ENCODE data around the gene INSR.

The INSR gene

DNA sequence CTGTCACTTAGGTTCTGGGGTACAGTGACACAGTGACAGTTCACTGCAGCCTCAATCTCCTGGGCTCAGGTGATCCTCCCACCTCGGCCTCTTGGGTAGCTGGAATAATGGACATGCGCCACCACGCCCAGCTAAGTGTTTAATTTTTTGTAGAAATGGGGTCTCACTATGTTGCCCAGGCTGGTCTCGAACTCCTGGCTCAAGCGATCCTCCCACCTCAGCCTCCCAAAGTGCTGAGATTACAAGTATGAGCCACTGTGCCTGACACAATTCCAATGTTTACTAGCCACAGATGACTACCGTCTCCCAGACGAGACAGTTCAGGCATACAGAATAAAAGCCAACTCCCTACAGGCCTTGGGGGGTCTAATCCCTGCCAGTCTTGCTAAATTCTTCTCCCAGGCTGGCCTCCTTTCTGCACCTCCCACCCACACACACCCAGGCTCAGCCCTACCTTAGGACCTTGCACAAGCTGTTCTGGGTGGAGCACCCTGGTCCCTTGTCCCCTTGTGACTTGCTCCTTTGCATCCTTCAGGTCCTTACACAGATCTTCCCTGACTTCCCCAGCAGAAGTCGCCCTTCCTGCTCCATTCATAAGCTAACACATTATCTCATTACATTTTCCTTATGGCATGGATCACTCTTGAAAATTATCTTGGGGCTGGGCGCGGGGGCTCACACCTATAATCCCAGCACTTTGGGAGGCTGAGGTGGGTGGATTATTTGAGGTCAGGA lies 106.4 kb downstream of the INSR start:
- Histone ChIP-seq H3K27ac (ENCODE audit: insufficient read depth, low read length, poor library complexity, severe bottlenecking) (no peak overlapping the region), H3K9me3 (ENCODE audit: control insufficient read depth, low read length) (no peaks in the 10 kb centered on the region), H3K4me3 (ENCODE audit: insufficient read depth, low read depth, low read length, poor library complexity, severe bottlenecking) (no peak overlapping the region), H3K27me3 (replicated peaks; ENCODE audit: control insufficient read depth, insufficient read depth, low read length, poor library complexity, severe bottlenecking) (no peaks in the 10 kb centered on the region), H3K4me1 (ENCODE audit: control insufficient read depth, insufficient read depth, low read length, poor library complexity, severe bottlenecking) (peaks cover 5% of the 10 kb centered on the region), H3K36me3 (ENCODE audit: control insufficient read depth, insufficient read depth, low read length) (no peaks in the 10 kb centered on the region)
- DNase-seq, result no peak

DNA sequence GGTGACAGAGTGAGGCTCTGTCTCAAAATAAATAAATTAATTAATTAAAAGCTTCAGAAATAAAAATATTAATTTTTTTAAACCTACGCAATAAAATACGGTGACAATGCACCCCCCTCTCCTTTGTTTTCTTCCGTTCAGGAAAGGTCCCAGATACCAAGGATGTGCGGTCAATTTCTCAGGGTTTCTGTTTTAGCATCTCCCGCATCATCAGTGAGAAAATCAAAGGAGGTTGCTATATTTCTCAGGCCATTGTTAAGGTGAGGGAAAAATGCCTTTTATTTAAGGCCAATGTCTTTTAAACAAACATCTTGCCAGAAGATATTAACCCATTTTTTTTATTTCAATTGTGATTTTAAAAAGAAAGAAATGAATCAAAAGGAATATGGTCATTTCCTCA lies 111.7 kb downstream of the INSR start:
- DNase-seq, result no peak
- H3K36me3 ChIP-seq (ENCODE audit: control insufficient read depth, insufficient read depth, low read length), result no peaks in the 10 kb centered on the region
- H3K9me3 ChIP-seq (ENCODE audit: control insufficient read depth, low read length), result no peaks in the 10 kb centered on the region
- H3K27me3 ChIP-seq (replicated peaks; ENCODE audit: control insufficient read depth, insufficient read depth, low read length, poor library complexity, severe bottlenecking), result no peaks in the 10 kb centered on the region
- H3K4me3 ChIP-seq (ENCODE audit: insufficient read depth, low read depth, low read length, poor library complexity, severe bottlenecking), result no peak overlapping the region
- H3K27ac ChIP-seq (ENCODE audit: insufficient read depth, low read length, poor library complexity, severe bottlenecking), result no peak overlapping the region
- no peaks in the 10 kb centered on the region for H3K4me1 ChIP-seq (ENCODE audit: control insufficient read depth, insufficient read depth, low read length, poor library complexity, severe bottlenecking)

DNA sequence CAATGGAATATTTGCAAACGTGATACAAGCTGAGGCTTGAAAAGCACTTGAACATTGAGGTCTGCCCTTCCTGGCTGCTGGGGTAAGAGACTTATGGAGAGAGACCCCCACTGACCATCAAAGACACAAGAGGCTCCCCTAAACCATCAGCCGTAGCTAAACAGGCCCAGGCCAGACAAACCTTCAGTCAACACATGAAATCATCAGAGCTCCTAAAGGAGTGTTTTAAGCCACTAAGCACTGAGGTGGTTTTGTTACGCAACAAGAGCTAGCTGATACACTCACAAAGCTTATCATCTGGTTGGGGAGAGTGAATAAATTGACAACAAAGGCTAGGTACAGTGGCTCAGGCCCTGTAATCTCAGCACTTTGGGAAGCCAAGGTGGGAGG lies 114.3 kb downstream of the INSR start:
- Histone ChIP-seq H3K36me3 (ENCODE audit: control insufficient read depth, insufficient read depth, low read length) (no peaks in the 10 kb centered on the region), H3K4me3 (ENCODE audit: insufficient read depth, low read depth, low read length, poor library complexity, severe bottlenecking) (no peak overlapping the region), H3K27me3 (replicated peaks; ENCODE audit: control insufficient read depth, insufficient read depth, low read length, poor library complexity, severe bottlenecking) (no peaks in the 10 kb centered on the region), H3K4me1 (ENCODE audit: control insufficient read depth, insufficient read depth, low read length, poor library complexity, severe bottlenecking) (no peaks in the 10 kb centered on the region), H3K9me3 (ENCODE audit: control insufficient read depth, low read length) (no peaks in the 10 kb centered on the region), H3K27ac (ENCODE audit: insufficient read depth, low read length, poor library complexity, severe bottlenecking) (no peak overlapping the region)
- no peak for DNase-seq

DNA sequence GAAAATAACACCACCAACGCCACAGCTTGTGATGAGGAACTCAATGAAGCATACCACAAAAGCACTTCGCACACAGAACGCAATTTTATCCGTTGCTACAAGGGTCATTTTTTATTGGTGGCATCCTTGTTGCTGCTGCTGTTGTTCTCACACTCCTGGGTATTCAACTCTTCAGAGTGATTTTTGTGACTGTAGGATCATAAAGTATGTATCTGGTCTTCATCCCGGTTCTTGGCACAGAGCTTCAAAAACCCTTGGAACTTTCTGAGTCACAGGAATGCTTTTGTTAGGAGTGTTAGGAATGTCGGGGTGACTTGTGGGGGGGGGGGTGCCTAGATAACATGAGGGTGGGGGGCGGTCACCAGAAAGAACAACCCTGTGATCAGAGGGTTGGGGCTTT lies 116.3 kb downstream of the INSR start:
- Histone ChIP-seq H3K4me3 (ENCODE audit: insufficient read depth, low read depth, low read length, poor library complexity, severe bottlenecking) (no peak overlapping the region), H3K36me3 (ENCODE audit: control insufficient read depth, insufficient read depth, low read length) (no peaks in the 10 kb centered on the region), H3K9me3 (ENCODE audit: control insufficient read depth, low read length) (no peaks in the 10 kb centered on the region), H3K27me3 (replicated peaks; ENCODE audit: control insufficient read depth, insufficient read depth, low read length, poor library complexity, severe bottlenecking) (no peaks in the 10 kb centered on the region), H3K27ac (ENCODE audit: insufficient read depth, low read length, poor library complexity, severe bottlenecking) (no peak overlapping the region), H3K4me1 (ENCODE audit: control insufficient read depth, insufficient read depth, low read length, poor library complexity, severe bottlenecking) (no peaks in the 10 kb centered on the region)
- DNase-seq, result no peak

DNA sequence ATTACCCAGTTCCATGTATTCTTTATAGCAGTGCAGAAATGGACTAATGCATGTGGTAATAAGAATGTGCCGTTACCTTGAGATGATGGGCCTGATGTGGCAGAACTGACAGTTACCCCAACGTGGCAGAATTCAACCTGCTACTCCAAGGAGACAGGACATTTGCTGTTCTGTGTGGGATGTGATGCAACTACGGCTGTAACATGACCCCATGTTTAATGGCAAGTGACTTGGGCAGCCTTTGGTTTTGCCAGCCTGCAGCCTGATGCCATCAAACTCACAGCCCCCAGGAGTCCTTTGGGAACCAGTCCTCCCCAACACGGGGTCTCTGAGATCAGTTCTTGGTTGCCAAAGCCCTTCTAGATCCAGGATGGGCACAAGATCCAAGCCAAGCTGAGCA lies 117.4 kb downstream of the INSR start:
- Histone ChIP-seq H3K27ac (ENCODE audit: insufficient read depth, low read length, poor library complexity, severe bottlenecking) (no peak overlapping the region), H3K9me3 (ENCODE audit: control insufficient read depth, low read length) (no peaks in the 10 kb centered on the region), H3K36me3 (ENCODE audit: control insufficient read depth, insufficient read depth, low read length) (no peaks in the 10 kb centered on the region), H3K4me1 (ENCODE audit: control insufficient read depth, insufficient read depth, low read length, poor library complexity, severe bottlenecking) (no peaks in the 10 kb centered on the region), H3K27me3 (replicated peaks; ENCODE audit: control insufficient read depth, insufficient read depth, low read length, poor library complexity, severe bottlenecking) (no peaks in the 10 kb centered on the region), H3K4me3 (ENCODE audit: insufficient read depth, low read depth, low read length, poor library complexity, severe bottlenecking) (no peak overlapping the region)
- DNase-seq, result no peak

DNA sequence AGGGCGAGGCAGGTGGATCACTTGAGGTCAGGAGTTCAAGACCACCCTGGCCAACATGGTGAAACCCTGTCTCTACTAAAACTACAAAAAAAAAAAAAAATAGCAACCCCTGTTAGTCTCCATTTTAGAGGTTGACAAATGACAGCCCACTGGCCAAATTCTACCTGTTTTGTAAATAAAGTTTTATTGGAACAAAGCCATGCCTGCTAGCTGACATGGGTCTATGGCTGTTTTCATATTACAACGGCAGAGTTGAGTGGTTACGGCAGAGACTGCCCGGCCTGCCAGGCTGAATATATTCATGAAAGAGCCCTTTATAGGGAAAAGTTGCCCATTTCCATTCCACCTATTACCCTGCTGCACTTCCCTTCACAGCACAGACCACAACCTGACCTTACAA lies 121.4 kb downstream of the INSR start:
- DNase-seq, result no peak
- H3K36me3 ChIP-seq (ENCODE audit: control insufficient read depth, insufficient read depth, low read length), result no peaks in the 10 kb centered on the region
- H3K27me3 ChIP-seq (replicated peaks; ENCODE audit: control insufficient read depth, insufficient read depth, low read length, poor library complexity, severe bottlenecking), result no peaks in the 10 kb centered on the region
- H3K4me3 ChIP-seq (ENCODE audit: insufficient read depth, low read depth, low read length, poor library complexity, severe bottlenecking), result no peak overlapping the region
- H3K27ac ChIP-seq (ENCODE audit: insufficient read depth, low read length, poor library complexity, severe bottlenecking), result no peak overlapping the region
- no peaks in the 10 kb centered on the region for H3K4me1 ChIP-seq (ENCODE audit: control insufficient read depth, insufficient read depth, low read length, poor library complexity, severe bottlenecking)
- no peaks in the 10 kb centered on the region for H3K9me3 ChIP-seq (ENCODE audit: control insufficient read depth, low read length)

DNA sequence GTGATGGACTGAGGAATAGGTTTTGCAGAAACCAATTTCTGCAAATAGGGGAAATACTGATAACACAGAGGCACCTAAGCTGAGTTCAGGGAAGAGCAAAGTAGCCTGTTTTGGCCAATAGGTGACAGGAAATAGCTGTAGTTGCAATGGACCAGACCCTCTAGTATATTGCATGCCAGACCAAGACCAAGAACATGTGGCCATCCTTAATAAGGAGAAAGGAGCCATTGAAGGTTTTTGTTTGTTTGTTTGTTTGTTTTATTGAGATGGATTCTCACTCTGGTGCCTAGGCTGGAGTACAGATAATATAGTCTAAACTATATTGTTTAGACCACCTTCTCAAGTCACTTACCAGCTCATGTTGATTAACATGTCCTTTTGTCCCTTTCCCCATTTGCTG lies 123.2 kb downstream of the INSR start:
- no peak for DNase-seq
- no peak overlapping the region for H3K27ac ChIP-seq (ENCODE audit: insufficient read depth, low read length, poor library complexity, severe bottlenecking)
- no peaks in the 10 kb centered on the region for H3K36me3 ChIP-seq (ENCODE audit: control insufficient read depth, insufficient read depth, low read length)

DNA sequence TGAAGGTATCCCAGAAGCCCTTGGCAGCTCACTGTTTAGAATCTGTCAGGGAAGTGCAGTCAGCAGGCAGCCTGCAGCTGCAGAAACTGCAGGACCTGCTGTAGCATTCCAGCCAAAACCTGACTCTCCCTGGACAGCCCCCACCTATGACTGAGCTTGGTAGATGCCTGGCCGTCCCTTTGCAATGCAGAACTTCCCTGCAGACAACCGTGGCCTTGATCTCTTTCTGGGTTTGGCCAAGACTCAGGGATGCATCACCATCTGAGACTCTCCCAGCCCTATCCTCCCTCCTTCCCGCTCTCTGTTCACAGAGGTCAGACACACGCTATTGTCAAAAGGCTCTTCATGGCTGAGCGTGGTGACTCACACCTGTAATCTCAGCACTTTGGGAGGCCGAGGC lies 125.3 kb downstream of the INSR start:
- H3K36me3 ChIP-seq (ENCODE audit: control insufficient read depth, insufficient read depth, low read length), result no peaks in the 10 kb centered on the region
- no peaks in the 10 kb centered on the region for H3K4me1 ChIP-seq (ENCODE audit: control insufficient read depth, insufficient read depth, low read length, poor library complexity, severe bottlenecking)
- no peak for DNase-seq
- no peaks in the 10 kb centered on the region for H3K9me3 ChIP-seq (ENCODE audit: control insufficient read depth, low read length)
- no peaks in the 10 kb centered on the region for H3K27me3 ChIP-seq (replicated peaks; ENCODE audit: control insufficient read depth, insufficient read depth, low read length, poor library complexity, severe bottlenecking)
- H3K4me3 ChIP-seq (ENCODE audit: insufficient read depth, low read depth, low read length, poor library complexity, severe bottlenecking), result no peak overlapping the region
- H3K27ac ChIP-seq (ENCODE audit: insufficient read depth, low read length, poor library complexity, severe bottlenecking), result no peak overlapping the region

More for the DNA sequence above, 123.2 kb downstream of the INSR start:
- no peak overlapping the region for H3K4me3 ChIP-seq (ENCODE audit: insufficient read depth, low read depth, low read length, poor library complexity, severe bottlenecking)
- no peaks in the 10 kb centered on the region for H3K27me3 ChIP-seq (replicated peaks; ENCODE audit: control insufficient read depth, insufficient read depth, low read length, poor library complexity, severe bottlenecking)
- H3K4me1 ChIP-seq (ENCODE audit: control insufficient read depth, insufficient read depth, low read length, poor library complexity, severe bottlenecking), result no peaks in the 10 kb centered on the region
- H3K9me3 ChIP-seq (ENCODE audit: control insufficient read depth, low read length), result no peaks in the 10 kb centered on the region

DNA sequence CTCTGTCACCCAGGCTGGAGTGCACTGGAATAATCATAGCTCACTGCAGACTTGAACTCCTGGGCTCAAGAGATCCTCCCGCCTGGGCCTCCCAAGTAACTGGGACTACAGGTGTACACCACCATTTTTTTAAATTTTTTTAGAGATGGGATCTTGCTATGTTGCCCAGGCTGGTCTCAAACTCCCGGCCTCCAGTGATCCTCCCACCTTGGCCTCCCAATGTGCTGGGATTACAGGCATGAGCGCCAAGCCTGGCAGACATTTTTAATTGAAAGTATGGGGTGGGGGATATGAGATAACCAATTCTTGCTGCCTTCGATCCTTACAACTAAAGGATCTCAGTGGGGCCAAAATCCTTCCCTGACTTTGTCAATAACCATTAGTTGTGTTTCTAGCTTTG lies 132.9 kb downstream of the INSR start:
- H3K4me1 ChIP-seq (ENCODE audit: control insufficient read depth, insufficient read depth, low read length, poor library complexity, severe bottlenecking), result no peaks in the 10 kb centered on the region
- no peak overlapping the region for H3K27ac ChIP-seq (ENCODE audit: insufficient read depth, low read length, poor library complexity, severe bottlenecking)
- no peak overlapping the region for H3K4me3 ChIP-seq (ENCODE audit: insufficient read depth, low read depth, low read length, poor library complexity, severe bottlenecking)
- peaks cover 3% of the 10 kb centered on the region for H3K27me3 ChIP-seq (replicated peaks; ENCODE audit: control insufficient read depth, insufficient read depth, low read length, poor library complexity, severe bottlenecking)
- no peaks in the 10 kb centered on the region for H3K9me3 ChIP-seq (ENCODE audit: control insufficient read depth, low read length)
- DNase-seq, result no peak
- no peaks in the 10 kb centered on the region for H3K36me3 ChIP-seq (ENCODE audit: control insufficient read depth, insufficient read depth, low read length)

DNA sequence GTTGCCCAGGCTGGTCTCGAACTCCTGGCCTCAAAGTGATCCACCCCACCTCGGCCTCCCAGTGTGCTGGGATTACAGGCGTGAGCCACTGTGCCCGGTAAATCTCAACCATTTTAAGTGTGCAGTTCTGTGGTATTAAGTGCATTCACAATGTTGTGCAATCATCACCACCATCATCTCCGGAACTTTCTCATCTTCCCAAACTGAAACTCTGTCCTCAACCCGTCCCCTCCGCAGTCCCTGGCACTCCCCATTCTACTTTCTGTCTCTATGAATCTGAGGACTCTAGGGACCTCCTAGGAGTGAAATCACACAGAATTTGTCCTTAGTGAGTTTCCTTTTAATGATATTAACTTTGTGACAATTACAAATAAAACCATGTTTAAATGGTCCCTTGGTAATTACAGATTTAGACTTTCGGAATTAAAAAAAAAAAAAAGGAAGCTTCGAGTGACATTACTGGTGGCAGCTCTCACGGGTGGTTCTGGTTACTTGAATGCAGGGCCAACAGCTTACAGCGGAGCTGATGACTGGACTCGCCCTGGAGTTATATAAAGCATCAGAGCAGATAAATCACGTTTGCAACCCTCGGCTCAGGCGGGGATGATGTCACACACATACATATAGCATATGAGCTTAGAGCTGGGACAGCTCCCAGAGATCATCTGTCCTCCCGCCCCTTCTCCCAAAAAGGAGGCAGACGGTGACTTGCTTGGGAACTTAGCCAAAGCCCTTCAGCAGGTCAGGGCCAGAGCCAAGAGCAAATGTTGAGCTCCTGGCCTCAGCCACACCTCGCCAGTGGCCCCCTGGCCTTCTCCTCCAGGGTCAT lies 134.9 kb downstream of the INSR start:
- H3K4me3 ChIP-seq (ENCODE audit: insufficient read depth, low read depth, low read length, poor library complexity, severe bottlenecking), result no peak overlapping the region
- DNase-seq, result no peak
- no peaks in the 10 kb centered on the region for H3K9me3 ChIP-seq (ENCODE audit: control insufficient read depth, low read length)
- H3K27me3 ChIP-seq (replicated peaks; ENCODE audit: control insufficient read depth, insufficient read depth, low read length, poor library complexity, severe bottlenecking), result peaks cover 3% of the 10 kb centered on the region
- no peaks in the 10 kb centered on the region for H3K36me3 ChIP-seq (ENCODE audit: control insufficient read depth, insufficient read depth, low read length)
- H3K27ac ChIP-seq (ENCODE audit: insufficient read depth, low read length, poor library complexity, severe bottlenecking), result no peak overlapping the region
- H3K4me1 ChIP-seq (ENCODE audit: control insufficient read depth, insufficient read depth, low read length, poor library complexity, severe bottlenecking), result no peaks in the 10 kb centered on the region
